Measurements from ENCODE around the gene NXPE3. TPM values are rescaled to one million over a fixed set of nuclear protein-coding genes. Genes with fewer than 3 reads are reported as not detected.

Gene NXPE3
- total and polyA plus RNA-seq, 2 of the 8 experiments (the other 6 are each of a cell fraction or from before 2014, with no cell fraction given) = 10.9 to 22.7 TPM

- TF ChIP-seq GTF2F1 (IDR thresholded peaks at IDR 0.05; ENCODE audit: borderline replicate concordance, low read depth, low read length) = no peak
- no peak; the same call in 1 of the 2 replicates for TF ChIP-seq BACH1 (IDR thresholded peaks at IDR 0.05; ENCODE audit: low read length)
- TF ChIP-seq BRCA1 (IDR thresholded peaks at IDR 0.05; ENCODE audit: low read depth, low read length) = no peak
- TF ChIP-seq CHD1 (IDR thresholded peaks at IDR 0.05; ENCODE audit: low read depth, low read length) = no peak
- TF ChIP-seq KDM1A (IDR thresholded peaks at IDR 0.05; ENCODE audit: borderline replicate concordance, low read length) = no peak
- TF ChIP-seq RNF2 (IDR thresholded peaks at IDR 0.05; ENCODE audit: borderline replicate concordance, low read depth, low read length, missing control alignments, poor library complexity, severe bottlenecking) = no peak
- peak; percentile 69; the same call in 1 of the 2 replicates for TF ChIP-seq RBBP5 (IDR thresholded peaks at IDR 0.05; ENCODE audit: borderline replicate concordance, low read depth, low read length)
- TF ChIP-seq CREB1 (IDR thresholded peaks at IDR 0.05) = peak; percentile 53; the same call in 1 of the 2 replicates
- TF ChIP-seq CHD2 (IDR thresholded peaks at IDR 0.05; ENCODE audit: low read length) = 0 out of 2 replicates have a peak, but pooled peaks have one; percentile 28
- TF ChIP-seq CBX5 (IDR thresholded peaks at IDR 0.05; ENCODE audit: low read depth, low read length) = no peak
- TF ChIP-seq SIN3A (conservative IDR thresholded peaks at IDR 0.05 in 1 of 2, IDR thresholded peaks at IDR 0.05 in 1 of 2; ENCODE audit: low read depth in 1 of 2, low read length in 2 of 2) = peak; percentile 53 to 69; a peak in 1 of 4 replicates
These were observed at the start of gene NXPE3 (continued) for GRCh38 chr3:101779047-101779821.
